HG03565 (cell line): Measurements from ENCODE around the gene HACD3.
"Not testable (repeated sequence)": the region's sequence is repeated elsewhere in the genome, so short reads cannot be mapped to it uniquely, and the experiment has no call there.

Experiments
- ATAC-seq: cut with Tn5 transposase; IDR thresholded peaks from one replicate; pipeline ENCODE4 v1.9.1; 2021; ENCODE audit warnings: mild to moderate bottlenecking, moderate library complexity; ENCODE audit not compliant: unreplicated experiment

HACD3 gene

GRCh38 chr15:65547841-65548240, 17.6 kb downstream of the HACD3 start:
- no peak for ATAC-seq

GRCh38 chr15:65549288-65549687, 19.0 kb downstream of the HACD3 start:
- not testable (repeated sequence) for ATAC-seq

GRCh38 chr15:65550681-65551098, 20.4 kb downstream of the HACD3 start:
- ATAC-seq, result no peak

- ATAC-seq, result no peak
These were observed 20.9 kb downstream of the HACD3 start for GRCh38 chr15:65551183-65551582.

GRCh38 chr15:65552851-65553250, 22.6 kb downstream of the HACD3 start:
- not testable (repeated sequence) for ATAC-seq

- ATAC-seq, result no peak
These were observed 23.4 kb downstream of the HACD3 start for GRCh38 chr15:65553691-65554090.

GRCh38 chr15:65556622-65557021, 26.4 kb downstream of the HACD3 start:
- ATAC-seq, result no peak

- ATAC-seq, result no peak
These were observed 28.1 kb downstream of the HACD3 start for GRCh38 chr15:65558336-65558735.

GRCh38 chr15:65558997-65559760, 28.9 kb downstream of the HACD3 start:
- ATAC-seq, result no peak

GRCh38 chr15:65559941-65560340, 29.7 kb downstream of the HACD3 start:
- no peak for ATAC-seq

- ATAC-seq, result no peak
These were observed 31.7 kb downstream of the HACD3 start for GRCh38 chr15:65561934-65562333.

GRCh38 chr15:65569728-65570127, 39.5 kb downstream of the HACD3 start:
- no peak for ATAC-seq

GRCh38 chr15:65571971-65572370, 41.7 kb downstream of the HACD3 start:
- no peak for ATAC-seq

- no peak for ATAC-seq
These were observed 46.4 kb downstream of the HACD3 start for GRCh38 chr15:65576664-65577063.

- no peak for ATAC-seq
These were observed 47.1 kb downstream of the HACD3 start for GRCh38 chr15:65577129-65577996.

- no peak for ATAC-seq
These were observed 48.9 kb downstream of the HACD3 start for GRCh38 chr15:65578904-65579728.

- ATAC-seq, result no peak
These were observed 49.5 kb downstream of the HACD3 start for GRCh38 chr15:65579762-65580161.

- ATAC-seq, result no peak
These were observed 50.0 kb downstream of the HACD3 start for GRCh38 chr15:65580287-65580686.

GRCh38 chr15:65583701-65584100, 53.4 kb downstream of the HACD3 start:
- no peak for ATAC-seq

GRCh38 chr15:65584241-65584640, 54.0 kb downstream of the HACD3 start:
- no peak for ATAC-seq

- no peak for ATAC-seq
These were observed 56.8 kb downstream of the HACD3 start for GRCh38 chr15:65587094-65587493.
